ENCODE data around the gene PYDC1. TPM values are rescaled to one million over a fixed set of nuclear protein-coding genes. Genes with fewer than 3 reads are reported as not detected.

Gene PYDC1
- total and polyA plus RNA-seq, 2 of the 13 experiments (the other 11 are each of a cell fraction or from before 2014, with no cell fraction given) = not detected

DNA sequence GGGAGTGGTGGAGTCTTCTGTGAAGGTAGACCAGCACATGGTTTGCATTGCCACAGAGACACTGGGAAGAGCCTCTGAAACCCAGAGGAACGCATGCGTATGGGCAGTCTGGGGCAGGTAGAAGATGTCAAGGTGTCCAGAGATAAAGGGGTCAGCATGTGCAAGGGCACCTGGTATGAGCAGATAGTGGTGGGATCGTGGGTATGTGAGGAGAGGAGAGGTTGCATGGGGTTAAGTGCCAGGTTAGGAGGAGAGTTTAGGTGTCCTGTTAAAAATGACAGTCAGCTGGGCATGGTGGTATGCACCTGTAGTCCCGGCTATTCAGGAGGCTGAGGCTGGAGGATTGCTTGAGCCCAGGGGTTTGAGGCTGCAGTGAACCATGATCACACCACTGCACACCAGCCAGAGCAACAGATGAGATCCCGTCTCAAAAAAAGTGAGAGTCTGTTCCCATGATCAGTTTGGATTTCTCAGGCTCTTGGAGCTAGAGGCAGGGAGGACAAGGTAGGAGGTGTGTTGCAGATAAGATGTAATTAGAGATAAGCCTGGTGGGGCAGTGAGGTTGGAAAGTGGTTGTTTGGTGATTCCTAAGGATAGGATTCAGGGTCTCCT lies 17.4 kb downstream of the PYDC1 start (continued):
- TF ChIP-seq, protein P1, sequence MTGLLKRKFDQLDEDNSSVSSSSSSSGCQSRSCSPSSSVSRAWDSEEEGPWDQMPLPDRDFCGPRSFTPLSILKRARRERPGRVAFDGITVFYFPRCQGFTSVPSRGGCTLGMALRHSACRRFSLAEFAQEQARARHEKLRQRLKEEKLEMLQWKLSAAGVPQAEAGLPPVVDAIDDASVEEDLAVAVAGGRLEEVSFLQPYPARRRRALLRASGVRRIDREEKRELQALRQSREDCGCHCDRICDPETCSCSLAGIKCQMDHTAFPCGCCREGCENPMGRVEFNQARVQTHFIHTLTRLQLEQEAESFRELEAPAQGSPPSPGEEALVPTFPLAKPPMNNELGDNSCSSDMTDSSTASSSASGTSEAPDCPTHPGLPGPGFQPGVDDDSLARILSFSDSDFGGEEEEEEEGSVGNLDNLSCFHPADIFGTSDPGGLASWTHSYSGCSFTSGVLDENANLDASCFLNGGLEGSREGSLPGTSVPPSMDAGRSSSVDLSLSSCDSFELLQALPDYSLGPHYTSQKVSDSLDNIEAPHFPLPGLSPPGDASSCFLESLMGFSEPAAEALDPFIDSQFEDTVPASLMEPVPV (CRISPR knock-in tag; IDR thresholded peaks at IDR 0.05) = no peak
- TF ChIP-seq ZFP1 (CRISPR knock-in tag; IDR thresholded peaks at IDR 0.05) (no peak), ZNF207 (IDR thresholded peaks at IDR 0.05; ENCODE audit: borderline replicate concordance) (no peak), MTA1 (CRISPR knock-in tag; IDR thresholded peaks at IDR 0.05; ENCODE audit: borderline replicate concordance) (no peak), ZNF703 (CRISPR knock-in tag; IDR thresholded peaks at IDR 0.05; ENCODE audit: borderline replicate concordance) (no peak), ZNF326 (CRISPR knock-in tag; IDR thresholded peaks at IDR 0.05; ENCODE audit: borderline replicate concordance) (no peak), MZF1 (CRISPR knock-in tag; IDR thresholded peaks at IDR 0.05; ENCODE audit: borderline replicate concordance) (no peak), ZNF501 (CRISPR knock-in tag; IDR thresholded peaks at IDR 0.05) (no peak), SALL1 (CRISPR knock-in tag; IDR thresholded peaks at IDR 0.05) (no peak), RBFOX2 (IDR thresholded peaks at IDR 0.05; ENCODE audit: low read depth, low read length) (0 out of 2 replicates have a peak, but pooled peaks have one; percentile 10), ELF1 (CRISPR knock-in tag; IDR thresholded peaks at IDR 0.05) (no peak), SMYD3 (CRISPR knock-in tag; IDR thresholded peaks at IDR 0.05) (no peak), PAF1 (CRISPR knock-in tag; IDR thresholded peaks at IDR 0.05) (peak; percentile 87), ZMAT3 (CRISPR knock-in tag; conservative IDR thresholded peaks at IDR 0.05) (no peak), ADNP (CRISPR knock-in tag; IDR thresholded peaks at IDR 0.05) (no peak), NR2F2 (IDR thresholded peaks at IDR 0.05; ENCODE audit: borderline replicate concordance, low read depth) (no peak), ZNF652 (CRISPR knock-in tag; IDR thresholded peaks at IDR 0.05; ENCODE audit: borderline replicate concordance, low read depth) (no peak), EZH2 (conservative IDR thresholded peaks at IDR 0.05; ENCODE audit: low read depth, low read length) (no peak)
- TF ChIP-seq, protein P2, sequence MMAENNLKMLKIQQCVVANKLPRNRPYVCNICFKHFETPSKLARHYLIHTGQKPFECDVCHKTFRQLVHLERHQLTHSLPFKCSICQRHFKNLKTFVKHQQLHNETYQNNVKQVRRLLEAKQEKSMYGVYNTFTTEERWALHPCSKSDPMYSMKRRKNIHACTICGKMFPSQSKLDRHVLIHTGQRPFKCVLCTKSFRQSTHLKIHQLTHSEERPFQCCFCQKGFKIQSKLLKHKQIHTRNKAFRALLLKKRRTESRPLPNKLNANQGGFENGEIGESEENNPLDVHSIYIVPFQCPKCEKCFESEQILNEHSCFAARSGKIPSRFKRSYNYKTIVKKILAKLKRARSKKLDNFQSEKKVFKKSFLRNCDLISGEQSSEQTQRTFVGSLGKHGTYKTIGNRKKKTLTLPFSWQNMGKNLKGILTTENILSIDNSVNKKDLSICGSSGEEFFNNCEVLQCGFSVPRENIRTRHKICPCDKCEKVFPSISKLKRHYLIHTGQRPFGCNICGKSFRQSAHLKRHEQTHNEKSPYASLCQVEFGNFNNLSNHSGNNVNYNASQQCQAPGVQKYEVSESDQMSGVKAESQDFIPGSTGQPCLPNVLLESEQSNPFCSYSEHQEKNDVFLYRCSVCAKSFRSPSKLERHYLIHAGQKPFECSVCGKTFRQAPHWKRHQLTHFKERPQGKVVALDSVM (CRISPR knock-in tag; IDR thresholded peaks at IDR 0.05) = peak; percentile 80
- TF ChIP-seq, protein P3, sequence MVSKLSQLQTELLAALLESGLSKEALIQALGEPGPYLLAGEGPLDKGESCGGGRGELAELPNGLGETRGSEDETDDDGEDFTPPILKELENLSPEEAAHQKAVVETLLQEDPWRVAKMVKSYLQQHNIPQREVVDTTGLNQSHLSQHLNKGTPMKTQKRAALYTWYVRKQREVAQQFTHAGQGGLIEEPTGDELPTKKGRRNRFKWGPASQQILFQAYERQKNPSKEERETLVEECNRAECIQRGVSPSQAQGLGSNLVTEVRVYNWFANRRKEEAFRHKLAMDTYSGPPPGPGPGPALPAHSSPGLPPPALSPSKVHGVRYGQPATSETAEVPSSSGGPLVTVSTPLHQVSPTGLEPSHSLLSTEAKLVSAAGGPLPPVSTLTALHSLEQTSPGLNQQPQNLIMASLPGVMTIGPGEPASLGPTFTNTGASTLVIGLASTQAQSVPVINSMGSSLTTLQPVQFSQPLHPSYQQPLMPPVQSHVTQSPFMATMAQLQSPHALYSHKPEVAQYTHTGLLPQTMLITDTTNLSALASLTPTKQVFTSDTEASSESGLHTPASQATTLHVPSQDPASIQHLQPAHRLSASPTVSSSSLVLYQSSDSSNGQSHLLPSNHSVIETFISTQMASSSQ (IDR thresholded peaks at IDR 0.05; ENCODE audit: low read depth) = no peak
- TF ChIP-seq, protein P3 (CRISPR knock-in tag; IDR thresholded peaks at IDR 0.05; ENCODE audit: borderline replicate concordance) = no peak
- TF ChIP-seq, protein P4, sequence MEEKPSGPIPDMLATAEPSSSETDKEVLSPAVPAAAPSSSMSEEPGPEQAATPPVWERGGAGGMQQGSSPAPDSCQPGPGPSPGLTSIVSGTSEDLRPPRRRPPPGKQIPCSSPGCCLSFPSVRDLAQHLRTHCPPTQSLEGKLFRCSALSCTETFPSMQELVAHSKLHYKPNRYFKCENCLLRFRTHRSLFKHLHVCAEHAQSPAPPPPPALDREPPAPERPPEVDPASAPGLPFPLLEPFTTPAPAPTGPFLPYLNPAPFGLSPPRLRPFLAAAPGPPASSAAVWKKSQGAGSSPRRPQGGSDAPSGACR (CRISPR knock-in tag; IDR thresholded peaks at IDR 0.05) = no peak

All from HepG2 (cell line).